ENCODE measurements around the gene SLC22A16.

GRCh38 chr6:110415086-110415916 is 61.1 kb downstream of the SLC22A16 start, which contains the start of gene DDO:
- no peak for TF ChIP-seq CTCF (conservative IDR thresholded peaks at IDR 0.05; ENCODE audit: low read depth, low read length)
- no peak for TF ChIP-seq EZH2 (IDR thresholded peaks at IDR 0.05; ENCODE audit: low read length, unreplicated experiment)

Data from PC-3 (cell line).